HEK293 (cell line): Measurements from ENCODE around the gene DNAJB6.

Experiments used
- CTCF ChIA-PET: fragments of 350-600 bp; formaldehyde crosslinking; extraction: SDS; loops from one replicate; lab custom pipeline; 2021; ENCODE audit warnings: antibody characterized with exemption; lab: Yijun Ruan, JAX
- POLR2A ChIA-PET: fragments of 300-600 bp; formaldehyde crosslinking; extraction: SDS; loops from one replicate; lab custom pipeline; 2020; ENCODE audit warnings: antibody characterized with exemption, inconsistent platforms; lab: Yijun Ruan, JAX
- H3K27ac ChIP-seq: fragments of 200-500 bp; sonication (Bioruptor generic); 2 replicates; pipeline ENCODE4 v1.5.1; 2014; ENCODE audit warnings: low read depth, low read length, control low read depth, inconsistent platforms; ENCODE audit errors: extremely low read depth
- H3K36me3 ChIP-seq, 2 experiments: fragments of 200-500 bp in 1 of 2; sonication (Bioruptor generic) in 1 of 2; 1 replicate in 1 of 2; 2 replicates in 1 of 2; pipeline ENCODE4 v1.5.1; 2014 to 2017; ENCODE audit warnings: inconsistent platforms in 2 of 2, low read length in 2 of 2; ENCODE audit not compliant: control insufficient read depth in 2 of 2, insufficient read depth in 1 of 2
- H3K4me1 ChIP-seq: fragments of 200-500 bp; sonication (Bioruptor generic); 2 replicates; pipeline ENCODE4 v1.5.1; 2014; ENCODE audit warnings: mild to moderate bottlenecking, low read length, inconsistent platforms; ENCODE audit not compliant: control insufficient read depth, insufficient read depth
- H3K4me3 ChIP-seq: 2 replicates; pipeline ENCODE4 v1.5.1; 2011; ENCODE audit warnings: low read depth, mild to moderate bottlenecking, control low read depth, low read length, moderate library complexity
- H3K9me3 ChIP-seq: fragments of 200-500 bp; sonication (Bioruptor generic); 2 replicates; pipeline ENCODE4 v1.5.1; 2014; ENCODE audit warnings: low read depth, low read length, inconsistent platforms; ENCODE audit not compliant: control insufficient read depth, insufficient read depth
- BCL11B ChIP-seq: fragments of 450-650 bp; formaldehyde crosslinking; IDR thresholded peaks from 2 replicates; pipeline ENCODE4 v1.5.1; 2016; ENCODE audit warnings: low read depth, missing biosample characterization, missing genetic modification characterization
- KLF7 ChIP-seq: fragments of 450-650 bp; formaldehyde crosslinking; IDR thresholded peaks from 2 replicates; pipeline ENCODE4 v1.5.1; 2016; ENCODE audit warnings: missing biosample characterization, missing genetic modification characterization, borderline replicate concordance
- OSR2 ChIP-seq: fragments of 450-650 bp; formaldehyde crosslinking; IDR thresholded peaks from 2 replicates; pipeline ENCODE4 v1.5.1; 2016; ENCODE audit warnings: missing biosample characterization, missing genetic modification characterization
- SP2 ChIP-seq: fragments of 450-650 bp; formaldehyde crosslinking; IDR thresholded peaks from 2 replicates; pipeline ENCODE4 v1.5.1; 2016; ENCODE audit warnings: missing biosample characterization, missing genetic modification characterization
- TCF7L2 ChIP-seq: IDR thresholded peaks from 2 replicates; pipeline ENCODE4 v1.6.1; 2011; ENCODE audit warnings: low read depth, mild to moderate bottlenecking, inconsistent platforms, low read length, moderate library complexity, borderline replicate concordance
- ZBTB11 ChIP-seq: fragments of 450-650 bp; formaldehyde crosslinking; conservative IDR thresholded peaks from 2 replicates; pipeline ENCODE4 v1.5.1; 2016; ENCODE audit warnings: low read depth, missing biosample characterization, missing genetic modification characterization
- ZBTB44 ChIP-seq: fragments of 450-650 bp; IDR thresholded peaks from 2 replicates; pipeline ENCODE4 v1.5.1; 2018; ENCODE audit warnings: missing biosample characterization, mild to moderate bottlenecking, missing genetic modification characterization
- ZFHX2 ChIP-seq: fragments of 450-650 bp; formaldehyde crosslinking; conservative IDR thresholded peaks from 2 replicates; pipeline ENCODE4 v1.5.1; 2016; ENCODE audit warnings: missing biosample characterization, missing genetic modification characterization
- ZFP3 ChIP-seq: fragments of 450-650 bp; formaldehyde crosslinking; IDR thresholded peaks from 2 replicates; pipeline ENCODE4 v1.5.1; 2016; ENCODE audit warnings: low read depth, missing biosample characterization, missing genetic modification characterization
- ZNF133 ChIP-seq: fragments of 450-650 bp; formaldehyde crosslinking; IDR thresholded peaks from 2 replicates; pipeline ENCODE4 v1.5.1; 2016; ENCODE audit warnings: missing biosample characterization, missing genetic modification characterization
- ZNF175 ChIP-seq: fragments of 450-650 bp; formaldehyde crosslinking; IDR thresholded peaks from 2 replicates; pipeline ENCODE4 v1.5.1; 2016; ENCODE audit warnings: missing biosample characterization, missing genetic modification characterization
- ZNF23 ChIP-seq: fragments of 450-650 bp; formaldehyde crosslinking; IDR thresholded peaks from 2 replicates; pipeline ENCODE4 v1.5.1; 2016; ENCODE audit warnings: missing biosample characterization, missing genetic modification characterization, borderline replicate concordance
- ZNF529 ChIP-seq: fragments of 450-650 bp; formaldehyde crosslinking; IDR thresholded peaks from 2 replicates; pipeline ENCODE4 v1.5.1; 2017; ENCODE audit warnings: missing genetic modification characterization, missing biosample characterization; ENCODE audit not compliant: insufficient replicate concordance
- ZNF561 ChIP-seq: fragments of 450-650 bp; IDR thresholded peaks from 2 replicates; pipeline ENCODE4 v1.5.1; 2018; ENCODE audit warnings: missing biosample characterization, missing genetic modification characterization, borderline replicate concordance
- ZNF747 ChIP-seq: fragments of 450-650 bp; formaldehyde crosslinking; IDR thresholded peaks from 2 replicates; pipeline ENCODE4 v1.5.1; 2016; ENCODE audit warnings: missing biosample characterization, missing genetic modification characterization
- ZSCAN16 ChIP-seq: fragments of 450-650 bp; formaldehyde crosslinking; IDR thresholded peaks from 2 replicates; pipeline ENCODE4 v1.5.1; 2016; ENCODE audit warnings: missing biosample characterization, missing genetic modification characterization
- ZSCAN30 ChIP-seq: fragments of 450-650 bp; IDR thresholded peaks from 2 replicates; pipeline ENCODE4 v1.5.1; 2018; ENCODE audit warnings: missing biosample characterization, mild to moderate bottlenecking, missing genetic modification characterization, moderate library complexity
- TF ChIP-seq, protein P1 (sequence below): fragments of 450-650 bp; formaldehyde crosslinking; IDR thresholded peaks from 2 replicates; pipeline ENCODE4 v1.5.1; 2016; ENCODE audit warnings: missing biosample characterization, missing genetic modification characterization
- TF ChIP-seq, protein P2 (sequence below): fragments of 450-650 bp; formaldehyde crosslinking; IDR thresholded peaks from 2 replicates; pipeline ENCODE4 v1.5.1; 2017; ENCODE audit warnings: missing biosample characterization, missing genetic modification characterization
- TF ChIP-seq, protein P3 (sequence below): fragments of 450-650 bp; formaldehyde crosslinking; IDR thresholded peaks from 2 replicates; pipeline ENCODE4 v1.5.1; 2016; ENCODE audit warnings: missing biosample characterization, missing genetic modification characterization
- TF ChIP-seq, protein P4 (sequence below): fragments of 450-650 bp; formaldehyde crosslinking; IDR thresholded peaks from 2 replicates; pipeline ENCODE4 v1.5.1; 2016; ENCODE audit warnings: missing biosample characterization, missing genetic modification characterization

DNAJB6 gene

DNA sequence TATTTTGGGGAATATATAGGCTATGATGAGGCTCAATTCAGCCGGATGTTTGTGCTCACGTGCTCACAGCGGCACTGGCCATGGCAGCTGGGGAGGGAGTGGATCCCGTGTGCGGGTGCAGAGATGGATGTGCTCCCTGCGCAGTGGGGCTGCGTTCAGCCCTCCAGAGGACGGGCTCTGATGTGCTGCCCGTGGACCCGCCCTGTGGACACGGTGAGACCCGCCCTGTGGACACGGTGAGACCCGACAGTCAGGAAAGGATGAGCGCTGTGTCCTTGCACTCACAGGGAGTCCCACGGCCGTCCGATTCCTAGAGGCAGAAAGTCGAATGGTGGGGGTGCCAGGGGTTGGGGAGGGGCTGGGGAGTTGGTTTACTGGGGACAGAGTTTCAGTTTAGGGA lies 89.0 kb downstream of the DNAJB6 start:
- Histone ChIP-seq H3K4me3 (no peak overlapping the region), H3K36me3 (no peaks in the 10 kb centered on the region; a peak in 1 of 3 replicates), H3K9me3 (no peaks in the 10 kb centered on the region), H3K4me1 (no peaks in the 10 kb centered on the region), H3K27ac (no peak overlapping the region)
- POLR2A ChIA-PET: no interaction called here
- CTCF ChIA-PET: no interaction called here
- TF ChIP-seq, protein P1, sequence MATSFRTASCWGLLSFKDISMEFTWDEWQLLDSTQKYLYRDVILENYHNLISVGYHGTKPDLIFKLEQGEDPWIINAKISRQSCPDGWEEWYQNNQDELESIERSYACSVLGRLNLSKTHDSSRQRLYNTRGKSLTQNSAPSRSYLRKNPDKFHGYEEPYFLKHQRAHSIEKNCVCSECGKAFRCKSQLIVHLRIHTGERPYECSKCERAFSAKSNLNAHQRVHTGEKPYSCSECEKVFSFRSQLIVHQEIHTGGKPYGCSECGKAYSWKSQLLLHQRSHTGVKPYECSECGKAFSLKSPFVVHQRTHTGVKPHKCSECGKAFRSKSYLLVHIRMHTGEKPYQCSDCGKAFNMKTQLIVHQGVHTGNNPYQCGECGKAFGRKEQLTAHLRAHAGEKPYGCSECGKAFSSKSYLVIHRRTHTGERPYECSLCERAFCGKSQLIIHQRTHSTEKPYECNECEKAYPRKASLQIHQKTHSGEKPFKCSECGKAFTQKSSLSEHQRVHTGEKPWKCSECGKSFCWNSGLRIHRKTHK (tag by site-specific recombination): no peak
- TF ChIP-seq ZBTB44 (tag by site-specific recombination) (no peak), ZNF133 (no peak), ZFHX2 (no peak), ZNF747 (no peak), KLF7 (tag by site-specific recombination) (no peak), OSR2 (no peak), TCF7L2 (no peak), ZNF175 (tag by site-specific recombination) (no peak), SP2 (no peak)
- TF ChIP-seq, protein P2, sequence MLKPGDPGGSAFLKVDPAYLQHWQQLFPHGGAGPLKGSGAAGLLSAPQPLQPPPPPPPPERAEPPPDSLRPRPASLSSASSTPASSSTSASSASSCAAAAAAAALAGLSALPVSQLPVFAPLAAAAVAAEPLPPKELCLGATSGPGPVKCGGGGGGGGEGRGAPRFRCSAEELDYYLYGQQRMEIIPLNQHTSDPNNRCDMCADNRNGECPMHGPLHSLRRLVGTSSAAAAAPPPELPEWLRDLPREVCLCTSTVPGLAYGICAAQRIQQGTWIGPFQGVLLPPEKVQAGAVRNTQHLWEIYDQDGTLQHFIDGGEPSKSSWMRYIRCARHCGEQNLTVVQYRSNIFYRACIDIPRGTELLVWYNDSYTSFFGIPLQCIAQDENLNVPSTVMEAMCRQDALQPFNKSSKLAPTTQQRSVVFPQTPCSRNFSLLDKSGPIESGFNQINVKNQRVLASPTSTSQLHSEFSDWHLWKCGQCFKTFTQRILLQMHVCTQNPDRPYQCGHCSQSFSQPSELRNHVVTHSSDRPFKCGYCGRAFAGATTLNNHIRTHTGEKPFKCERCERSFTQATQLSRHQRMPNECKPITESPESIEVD (tag by site-specific recombination): no peak
- TF ChIP-seq, protein P3, sequence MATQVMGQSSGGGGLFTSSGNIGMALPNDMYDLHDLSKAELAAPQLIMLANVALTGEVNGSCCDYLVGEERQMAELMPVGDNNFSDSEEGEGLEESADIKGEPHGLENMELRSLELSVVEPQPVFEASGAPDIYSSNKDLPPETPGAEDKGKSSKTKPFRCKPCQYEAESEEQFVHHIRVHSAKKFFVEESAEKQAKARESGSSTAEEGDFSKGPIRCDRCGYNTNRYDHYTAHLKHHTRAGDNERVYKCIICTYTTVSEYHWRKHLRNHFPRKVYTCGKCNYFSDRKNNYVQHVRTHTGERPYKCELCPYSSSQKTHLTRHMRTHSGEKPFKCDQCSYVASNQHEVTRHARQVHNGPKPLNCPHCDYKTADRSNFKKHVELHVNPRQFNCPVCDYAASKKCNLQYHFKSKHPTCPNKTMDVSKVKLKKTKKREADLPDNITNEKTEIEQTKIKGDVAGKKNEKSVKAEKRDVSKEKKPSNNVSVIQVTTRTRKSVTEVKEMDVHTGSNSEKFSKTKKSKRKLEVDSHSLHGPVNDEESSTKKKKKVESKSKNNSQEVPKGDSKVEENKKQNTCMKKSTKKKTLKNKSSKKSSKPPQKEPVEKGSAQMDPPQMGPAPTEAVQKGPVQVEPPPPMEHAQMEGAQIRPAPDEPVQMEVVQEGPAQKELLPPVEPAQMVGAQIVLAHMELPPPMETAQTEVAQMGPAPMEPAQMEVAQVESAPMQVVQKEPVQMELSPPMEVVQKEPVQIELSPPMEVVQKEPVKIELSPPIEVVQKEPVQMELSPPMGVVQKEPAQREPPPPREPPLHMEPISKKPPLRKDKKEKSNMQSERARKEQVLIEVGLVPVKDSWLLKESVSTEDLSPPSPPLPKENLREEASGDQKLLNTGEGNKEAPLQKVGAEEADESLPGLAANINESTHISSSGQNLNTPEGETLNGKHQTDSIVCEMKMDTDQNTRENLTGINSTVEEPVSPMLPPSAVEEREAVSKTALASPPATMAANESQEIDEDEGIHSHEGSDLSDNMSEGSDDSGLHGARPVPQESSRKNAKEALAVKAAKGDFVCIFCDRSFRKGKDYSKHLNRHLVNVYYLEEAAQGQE (tag by site-specific recombination): no peak
- TF ChIP-seq, all 188 proteins: peak for 0

DNA sequence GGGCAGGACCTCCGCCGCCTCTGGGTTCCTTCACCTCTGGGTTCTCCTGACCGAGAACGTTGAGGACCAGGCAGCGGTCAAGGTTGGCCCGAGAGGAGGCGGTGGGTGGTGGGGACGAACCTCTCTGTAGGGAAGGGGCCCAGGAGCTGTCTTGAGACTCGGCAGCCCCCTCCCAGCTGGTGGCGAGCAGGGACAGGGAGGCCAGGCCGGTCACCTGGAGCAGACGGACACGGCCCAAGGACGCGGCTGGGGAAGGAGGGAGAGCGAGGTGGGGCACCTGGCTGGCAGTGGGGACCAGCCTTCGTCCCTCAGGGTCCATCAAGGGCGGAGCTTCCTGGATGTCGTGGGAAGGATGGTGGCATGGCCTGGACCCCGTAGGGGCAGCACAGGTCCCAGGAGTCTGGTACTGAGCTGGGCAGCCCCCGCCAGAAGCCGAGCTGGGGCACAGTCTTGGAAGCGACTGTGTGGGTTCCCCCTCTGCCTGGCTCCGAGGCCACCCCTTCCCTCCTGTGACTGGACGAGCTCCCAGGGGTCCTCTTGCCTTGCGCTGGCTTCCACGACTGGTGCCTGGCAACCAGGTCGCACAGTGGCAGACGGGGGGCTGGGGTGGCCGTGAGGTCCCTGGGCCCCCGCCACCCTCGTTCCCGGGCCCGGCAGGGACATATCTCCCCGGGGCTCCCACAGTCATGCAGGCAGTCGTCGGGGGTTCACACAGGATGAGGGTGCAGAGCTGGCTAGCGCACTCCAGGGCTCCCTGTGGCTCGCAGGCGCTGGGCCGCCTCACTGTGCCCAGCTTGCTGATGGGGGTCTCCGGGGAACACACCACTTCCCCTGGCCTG lies 89.9 kb downstream of the DNAJB6 start:
- Histone ChIP-seq H3K36me3 (no peaks in the 10 kb centered on the region), H3K27ac (no peak overlapping the region), H3K9me3 (no peaks in the 10 kb centered on the region), H3K4me1 (no peaks in the 10 kb centered on the region), H3K4me3 (no peak overlapping the region)
- CTCF ChIA-PET: interaction anchor here (0.6 kb wide), 1 partner anchor 326 kb away, joined by 4 read pairs; no protein-coding TSS in a partner anchor
- POLR2A ChIA-PET: no interaction called here
- TF ChIP-seq ZSCAN16 (tag by site-specific recombination) (no peak), ZFP3 (tag by site-specific recombination) (no peak), ZBTB11 (tag by site-specific recombination) (no peak), ZNF23 (no peak), BCL11B (tag by site-specific recombination) (no peak), ZNF561 (tag by site-specific recombination) (no peak), ZNF529 (no peak), ZSCAN30 (tag by site-specific recombination) (no peak)
- TF ChIP-seq, protein P4, sequence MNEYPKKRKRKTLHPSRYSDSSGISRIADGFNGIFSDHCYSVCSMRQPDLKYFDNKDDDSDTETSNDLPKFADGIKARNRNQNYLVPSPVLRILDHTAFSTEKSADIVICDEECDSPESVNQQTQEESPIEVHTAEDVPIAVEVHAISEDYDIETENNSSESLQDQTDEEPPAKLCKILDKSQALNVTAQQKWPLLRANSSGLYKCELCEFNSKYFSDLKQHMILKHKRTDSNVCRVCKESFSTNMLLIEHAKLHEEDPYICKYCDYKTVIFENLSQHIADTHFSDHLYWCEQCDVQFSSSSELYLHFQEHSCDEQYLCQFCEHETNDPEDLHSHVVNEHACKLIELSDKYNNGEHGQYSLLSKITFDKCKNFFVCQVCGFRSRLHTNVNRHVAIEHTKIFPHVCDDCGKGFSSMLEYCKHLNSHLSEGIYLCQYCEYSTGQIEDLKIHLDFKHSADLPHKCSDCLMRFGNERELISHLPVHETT (tag by site-specific recombination): no peak
